OCI-LY3 (cell line): ENCODE data around the gene TPRX2.
A peak's percentile ranks its signal among the peaks of the same experiment; 100 is the strongest.
"Not testable (repeated sequence)": the region's sequence is repeated elsewhere in the genome, so short reads cannot be mapped to it uniquely, and the experiment has no call there.

Source experiments
- H2AFZ ChIP-seq: fragments of 200-600, 300-600 bp; shearing (Covaris generic); 2 replicates; pipeline ENCODE4 v1.6.0; 2014; ENCODE audit warnings: antibody characterized with exemption, low read depth, low read length
- H3K27ac ChIP-seq: fragments of 200-600, 300-600 bp; sonication (generic); 2 replicates; pipeline ENCODE4 v1.5.1; 2014; ENCODE audit warnings: mild to moderate bottlenecking, low read length, moderate library complexity, mixed read lengths
- H3K27me3 ChIP-seq: fragments of 200-600, 300-600 bp; sonication (generic); 2 replicates; pipeline ENCODE4 v1.6.1; 2014; ENCODE audit warnings: low read depth, low read length, mixed read lengths
- H3K36me3 ChIP-seq: fragments of 200-600, 300-600 bp; sonication (generic); replicated peaks from 2 replicates; pipeline ENCODE3; 2014; ENCODE audit warnings: low read depth, low read length, mixed read lengths
- H3K4me1 ChIP-seq: fragments of 300-600, 200-600 bp; sonication (generic); 2 replicates; pipeline ENCODE4 v1.6.1; 2014; ENCODE audit warnings: low read length, mixed read lengths
- H3K4me2 ChIP-seq: fragments of 200-600, 300-600 bp; sonication (generic); 2 replicates; pipeline ENCODE4 v1.6.1; 2014; ENCODE audit warnings: low read length, mixed read lengths
- H3K4me3 ChIP-seq: fragments of 300-600, 200-600 bp; sonication (generic); 2 replicates; pipeline ENCODE4 v1.5.1; 2014; ENCODE audit warnings: antibody characterized with exemption, mild to moderate bottlenecking, low read length, moderate library complexity
- H3K79me2 ChIP-seq: fragments of 300-600, 200-600 bp; shearing (Covaris generic); 2 replicates; pipeline ENCODE4 v1.6.1; 2014; ENCODE audit warnings: mild to moderate bottlenecking, low read length, mixed read lengths
- H3K9ac ChIP-seq: fragments of 300-600, 200-600 bp; shearing (Covaris generic); 2 replicates; pipeline ENCODE4 v1.6.0; 2014; ENCODE audit warnings: mild to moderate bottlenecking, low read length, moderate library complexity
- H3K9me3 ChIP-seq: fragments of 200-600, 300-600 bp; shearing (Covaris generic); 2 replicates; pipeline ENCODE4 v1.6.1; 2014; ENCODE audit warnings: low read length, mixed read lengths; ENCODE audit not compliant: insufficient read depth
- H4K20me1 ChIP-seq: fragments of 200-600, 300-600 bp; sonication (generic); 2 replicates; pipeline ENCODE4 v1.6.1; 2016; ENCODE audit warnings: low read length, mixed read lengths; ENCODE audit not compliant: insufficient read depth
- CTCF ChIP-seq: fragments of 200-600, 300-600 bp; sonication (generic); IDR thresholded peaks from 2 replicates; pipeline ENCODE4 v1.5.1; 2014; ENCODE audit warnings: antibody characterized with exemption, low read length, low read depth
- EZH2phosphoT487 ChIP-seq: fragments of 200-600 bp; shearing (Covaris generic); IDR thresholded peaks from 2 replicates; pipeline ENCODE4 v1.6.1; 2018; ENCODE audit warnings: antibody characterized with exemption, mixed run types, low read depth

Gene TPRX2

GRCh38 chr19:47858646-47859285, at the start of gene TPRX2:
TPRX2 (plus strand) TSS chr19:47859235; CDS start chr19:47859247, 12 bp downstream.
- not testable (repeated sequence) for H3K9me3 ChIP-seq, H3K27ac ChIP-seq, H3K9ac ChIP-seq, H4K20me1 ChIP-seq, H3K4me2 ChIP-seq, H3K4me1 ChIP-seq, H3K79me2 ChIP-seq, H3K27me3 ChIP-seq, H3K36me3 ChIP-seq, H3K4me3 ChIP-seq, H2AFZ ChIP-seq

- no peaks in the 10 kb centered on the region for H3K36me3 ChIP-seq
- no peak overlapping the region for H3K27ac ChIP-seq
- H3K79me2 ChIP-seq: no peaks in the 10 kb centered on the region
- no peak overlapping the region for H3K4me2 ChIP-seq
- H3K4me3 ChIP-seq: no peak overlapping the region
- H3K9ac ChIP-seq: no peak overlapping the region
- TF ChIP-seq CTCF (peak; percentile 71), EZH2phosphoT487 (no peak)
- H2AFZ ChIP-seq: no peak overlapping the region
- no peaks in the 10 kb centered on the region for H3K4me1 ChIP-seq
- H4K20me1 ChIP-seq: no peaks in the 10 kb centered on the region
- no peaks in the 10 kb centered on the region for H3K9me3 ChIP-seq
- no peaks in the 10 kb centered on the region; the same call in 1 of the 2 replicates for H3K27me3 ChIP-seq
Observed at GRCh38 chr19:47813304-47813994, 45.6 kb upstream of the TPRX2 start.

GRCh38 chr19:47813995-47814328, 45.1 kb upstream of the TPRX2 start:
- Histone ChIP-seq H3K4me2 (no peak overlapping the region), H3K27me3 (no peaks in the 10 kb centered on the region), H4K20me1 (no peaks in the 10 kb centered on the region), H3K9me3 (no peaks in the 10 kb centered on the region), H3K4me3 (no peak overlapping the region), H3K9ac (no peak overlapping the region), H3K36me3 (no peaks in the 10 kb centered on the region), H2AFZ (no peak overlapping the region), H3K27ac (no peak overlapping the region), H3K4me1 (no peaks in the 10 kb centered on the region), H3K79me2 (no peaks in the 10 kb centered on the region)
- TF ChIP-seq EZH2phosphoT487 (no peak), CTCF (no peak)

GRCh38 chr19:47816270-47816669, 42.8 kb upstream of the TPRX2 start:
- H3K36me3 ChIP-seq, H3K27me3 ChIP-seq, H3K9ac ChIP-seq, H4K20me1 ChIP-seq, H3K79me2 ChIP-seq, H3K4me3 ChIP-seq, H3K27ac ChIP-seq, H3K4me2 ChIP-seq, H3K9me3 ChIP-seq, H2AFZ ChIP-seq: not testable (repeated sequence)
- peaks cover 14% of the 10 kb centered on the region for H3K4me1 ChIP-seq

- not testable (repeated sequence) for H3K27ac ChIP-seq, H3K4me2 ChIP-seq, H3K9ac ChIP-seq, H3K9me3 ChIP-seq, H3K27me3 ChIP-seq, H3K4me3 ChIP-seq, H4K20me1 ChIP-seq, H3K79me2 ChIP-seq, H2AFZ ChIP-seq, H3K36me3 ChIP-seq
- peaks cover 14% of the 10 kb centered on the region for H3K4me1 ChIP-seq
Observed at GRCh38 chr19:47818221-47818620, 40.8 kb upstream of the TPRX2 start.
